ENCODE measurements around the gene CD3G. TPM values are rescaled to one million over a fixed set of nuclear protein-coding genes. Genes with fewer than 3 reads are reported as not detected.

CD3G gene
- total RNA-seq, 3 donors from 2014 or later: 0.80 to 122 (median 1.2) TPM

- Histone ChIP-seq H3K27me3 (no peaks in the 10 kb centered on the region), H3K9me3 (no peaks in the 10 kb centered on the region), H3K4me1 (no peaks in the 10 kb centered on the region), H3K4me3 (no peak overlapping the region), H3K36me3 (no peaks in the 10 kb centered on the region), H3K27ac (no peak overlapping the region)
- intact Hi-C loops (cut with DNase I; ENCODE audit: low total_unique reads): no loop called here
- no peak for DNase-seq (ENCODE audit: low spot score in 2 of 2)
- no peak for TF ChIP-seq CTCF (IDR thresholded peaks at IDR 0.05)
- TF ChIP-seq POLR2AphosphoS5 (IDR thresholded peaks at IDR 0.05): no peak
- no peak for TF ChIP-seq POLR2A (IDR thresholded peaks at IDR 0.05)
Measured at GRCh38 chr11:118322721-118323120, 21.4 kb upstream of the CD3G start.

- no peak for DNase-seq (ENCODE audit: low spot score in 2 of 2)
- Histone ChIP-seq H3K36me3 (no peaks in the 10 kb centered on the region), H3K4me1 (no peaks in the 10 kb centered on the region), H3K9me3 (no peaks in the 10 kb centered on the region), H3K27me3 (no peaks in the 10 kb centered on the region), H3K4me3 (no peak overlapping the region), H3K27ac (no peak overlapping the region)
- TF ChIP-seq CTCF (IDR thresholded peaks at IDR 0.05): no peak
- no peak for TF ChIP-seq POLR2A (IDR thresholded peaks at IDR 0.05)
- TF ChIP-seq POLR2AphosphoS5 (IDR thresholded peaks at IDR 0.05): no peak
- intact Hi-C loops (cut with DNase I; ENCODE audit: low total_unique reads): no loop called here
Measured at GRCh38 chr11:118325283-118325682, 18.9 kb upstream of the CD3G start.

GRCh38 chr11:118328745-118329144, 15.4 kb upstream of the CD3G start:
- Histone ChIP-seq H3K4me1 (no peaks in the 10 kb centered on the region), H3K27ac (no peak overlapping the region), H3K4me3 (no peak overlapping the region), H3K36me3 (no peaks in the 10 kb centered on the region), H3K27me3 (no peaks in the 10 kb centered on the region), H3K9me3 (no peaks in the 10 kb centered on the region)
- TF ChIP-seq CTCF (IDR thresholded peaks at IDR 0.05) (no peak), POLR2A (IDR thresholded peaks at IDR 0.05) (no peak), POLR2AphosphoS5 (IDR thresholded peaks at IDR 0.05) (no peak)
- DNase-seq (ENCODE audit: low spot score in 2 of 2): no peak
- intact Hi-C loops (cut with DNase I; ENCODE audit: low total_unique reads): no loop called here

GRCh38 chr11:118334745-118335144, 9.4 kb upstream of the CD3G start:
- Histone ChIP-seq H3K36me3 (no peaks in the 10 kb centered on the region), H3K4me1 (no peaks in the 10 kb centered on the region), H3K4me3 (no peak overlapping the region), H3K27me3 (no peaks in the 10 kb centered on the region), H3K27ac (no peak overlapping the region), H3K9me3 (no peaks in the 10 kb centered on the region)
- DNase-seq (ENCODE audit: low spot score in 2 of 2): no peak
- TF ChIP-seq CTCF (IDR thresholded peaks at IDR 0.05) (no peak), POLR2A (IDR thresholded peaks at IDR 0.05) (no peak), POLR2AphosphoS5 (IDR thresholded peaks at IDR 0.05) (no peak)
- intact Hi-C loops (cut with DNase I; ENCODE audit: low total_unique reads): no loop called here

- peak in 1 of 2 donors; percentile 22 for DNase-seq (ENCODE audit: low spot score in 2 of 2)
Measured at GRCh38 chr11:118338637-118339061, 5.5 kb upstream of the CD3G start.

More at GRCh38 chr11:118338637-118339061, 5.5 kb upstream of the CD3G start:
- TF ChIP-seq POLR2AphosphoS5 (IDR thresholded peaks at IDR 0.05): no peak
- TF ChIP-seq CTCF (IDR thresholded peaks at IDR 0.05): no peak
- TF ChIP-seq POLR2A (IDR thresholded peaks at IDR 0.05): no peak
- peaks cover 0 to 4% of the 10 kb centered on the region in 2 donors for H3K27me3 ChIP-seq
- H3K4me1 ChIP-seq: no peaks in the 10 kb centered on the region
- no peaks in the 10 kb centered on the region for H3K9me3 ChIP-seq
- H3K27ac ChIP-seq: no peak overlapping the region
- H3K4me3 ChIP-seq: no peak overlapping the region
- no peaks in the 10 kb centered on the region for H3K36me3 ChIP-seq
- intact Hi-C loops (cut with DNase I; ENCODE audit: low total_unique reads): no loop called here

All from breast epithelium (tissue), 4 donors.